Peyer's patch (tissue), 4 donors: ENCODE measurements around the gene SGMS1. TPM values are rescaled to one million over a fixed set of nuclear protein-coding genes. Genes with fewer than 3 reads are reported as not detected.
"Not testable (repeated sequence)": the region's sequence is repeated elsewhere in the genome, so short reads cannot be mapped to it uniquely, and the experiment has no call there.

Experiments used
- DNase-seq, 3 donors: peaks; one replicate each; pipeline ENCODE4 v3.0.0-alpha.2; 2017 to 2019
- H3K27ac ChIP-seq, 4 donors: fragments of 200-600 bp; sonication (generic); one replicate each; pipeline ENCODE4 v1.5.1; 2016 to 2019
- H3K27me3 ChIP-seq, 2 donors: fragments of 200-600 bp; sonication (generic); one replicate each; pipeline ENCODE4 v1.5.1; 2019
- H3K36me3 ChIP-seq, 3 donors: fragments of 200-600 bp; sonication (generic); one replicate each; pipeline ENCODE4 v1.5.1; 2016 to 2019
- H3K4me1 ChIP-seq, 4 donors: fragments of 200-600 bp; sonication (generic); one replicate each; pipeline ENCODE4 v1.5.1; 2016 to 2019
- H3K4me3 ChIP-seq, 4 donors: fragments of 200-600 bp; sonication (generic); 1 replicate in 3 of 4; 2 replicates in 1 of 4; pipeline ENCODE4 v1.5.1; 2016 to 2019; ENCODE audit warnings: mild to moderate bottlenecking in 1 of 4
- H3K9me3 ChIP-seq, 4 donors: fragments of 200-600 bp; sonication (generic); one replicate each; pipeline ENCODE4 v1.5.1; 2016 to 2019; ENCODE audit warnings: mild to moderate bottlenecking in 1 of 4
- CTCF ChIP-seq, 6 experiments: fragments of 450-650 bp in 4 of 6; fragments of 200-600 bp in 2 of 6; sonication (generic) in 1 of 6; IDR thresholded peaks; one replicate each; pipeline ENCODE4 v1.5.1; 2017 to 2019; ENCODE audit warnings: antibody characterized with exemption in 6 of 6, mild to moderate bottlenecking in 3 of 6, moderate library complexity in 1 of 6
- POLR2A ChIP-seq, 2 donors: fragments of 450-650 bp; IDR thresholded peaks; one replicate each; pipeline ENCODE4 v1.5.1; 2017; ENCODE audit warnings: antibody characterized with exemption in 2 of 2, mild to moderate bottlenecking in 2 of 2, moderate library complexity in 2 of 2
- total RNA-seq, 4 donors: library from RNA; depleted of rRNA; stranded (reverse); fragments of >200 nt; gene quantifications; one replicate each; pipeline ENCODE4 v1.1.0, GENCODE V29; 2016

Gene SGMS1
- total RNA-seq: 100 to 1,000 TPM in 1 of 4 donors, 10 to 100 TPM in 3; 73.4 to 117 (median 88.4) TPM

- no peaks in the 10 kb centered on the region for H3K36me3 ChIP-seq
- H3K4me1 ChIP-seq: peaks cover 0 to 18% (median 2%) of the 10 kb centered on the region in 4 donors
- peak within 1 kb of the TSS; percentile 96 to 99 (median 98) for H3K27ac ChIP-seq
- peak; percentile 78 to 92 (median 91) for DNase-seq
- no peaks in the 10 kb centered on the region for H3K9me3 ChIP-seq
- H3K4me3 ChIP-seq: peak within 1 kb of the TSS; percentile 82 to 96 (median 92)
- peak in 1 of 6 experiments; percentile 15 for TF ChIP-seq CTCF (IDR thresholded peaks at IDR 0.05)
- peak; percentile 29 to 61 for TF ChIP-seq POLR2A (IDR thresholded peaks at IDR 0.05)
- no peaks in the 10 kb centered on the region for H3K27me3 ChIP-seq
These were observed at the start of gene SGMS1 for GRCh38 chr10:50623663-50624412. Gene SGMS1, minus strand, starts transcription at chr10:50623956. Its CDS starts 279,842 bp downstream, at chr10:50344114.

GRCh38 chr10:50672152-50672551, 48.4 kb upstream of the SGMS1 start:
- not testable (repeated sequence) for H3K9me3 ChIP-seq, H3K27ac ChIP-seq, H3K27me3 ChIP-seq, H3K4me3 ChIP-seq, H3K36me3 ChIP-seq, H3K4me1 ChIP-seq, DNase-seq

GRCh38 chr10:50671645-50672044, 47.9 kb upstream of the SGMS1 start:
- DNase-seq, H3K4me3 ChIP-seq, H3K9me3 ChIP-seq, H3K27me3 ChIP-seq, H3K27ac ChIP-seq, H3K4me1 ChIP-seq, H3K36me3 ChIP-seq: not testable (repeated sequence)

- not testable (repeated sequence) for H3K4me1 ChIP-seq, H3K27ac ChIP-seq, H3K36me3 ChIP-seq, H3K4me3 ChIP-seq, DNase-seq, H3K27me3 ChIP-seq, H3K9me3 ChIP-seq
These were observed 46.2 kb upstream of the SGMS1 start for GRCh38 chr10:50669957-50670356.

- H3K4me3 ChIP-seq, H3K36me3 ChIP-seq, DNase-seq, H3K27ac ChIP-seq, H3K27me3 ChIP-seq, H3K4me1 ChIP-seq, H3K9me3 ChIP-seq: not testable (repeated sequence)
These were observed 43.6 kb upstream of the SGMS1 start for GRCh38 chr10:50667353-50667752.

GRCh38 chr10:50662420-50662819, 38.7 kb upstream of the SGMS1 start:
- H3K4me1 ChIP-seq, DNase-seq, H3K4me3 ChIP-seq, H3K9me3 ChIP-seq, H3K27ac ChIP-seq, H3K36me3 ChIP-seq, H3K27me3 ChIP-seq: not testable (repeated sequence)

- not testable (repeated sequence) for DNase-seq, H3K9me3 ChIP-seq, H3K4me1 ChIP-seq, H3K36me3 ChIP-seq, H3K4me3 ChIP-seq, H3K27me3 ChIP-seq, H3K27ac ChIP-seq
These were observed 37.8 kb upstream of the SGMS1 start for GRCh38 chr10:50661563-50661962.

GRCh38 chr10:50659865-50660730, 36.3 kb upstream of the SGMS1 start:
- H3K4me1 ChIP-seq: not testable (repeated sequence)

GRCh38 chr10:50659016-50659864, 35.5 kb upstream of the SGMS1 start:
- Histone ChIP-seq H3K4me3 (peak overlapping the region in 2 of 4 donors; percentile 39 to 61), H3K27ac (peak overlapping the region in 1 of 4 donors; percentile 52)
- not testable (repeated sequence) for DNase-seq, H3K4me1 ChIP-seq, H3K27me3 ChIP-seq, H3K9me3 ChIP-seq, H3K36me3 ChIP-seq

More at GRCh38 chr10:50659865-50660730, 36.3 kb upstream of the SGMS1 start:
- H3K27me3 ChIP-seq, H3K36me3 ChIP-seq, H3K9me3 ChIP-seq: not testable (repeated sequence)
- DNase-seq: peak in 2 of 3 donors; percentile 37 to 67
- peak overlapping the region in 3 of 4 donors; percentile 30 to 61 (median 39) for H3K4me3 ChIP-seq
- TF ChIP-seq CTCF (IDR thresholded peaks at IDR 0.05): peak in 2 of 6 experiments; percentile 8 to 12
- H3K27ac ChIP-seq: peak overlapping the region in 1 of 4 donors; percentile 52
